ENCODE data around the gene ARHGAP31. TPM values are rescaled to one million over a fixed set of nuclear protein-coding genes. Genes with fewer than 3 reads are reported as not detected.

Gene ARHGAP31
- total and polyA plus RNA-seq, 10 of the 15 experiments (the other 5 are each of a cell fraction or from before 2014, with no cell fraction given) = 0.97 to 29.8 (median 10.3) TPM

GRCh38 chr3:119293871-119294695, at the start of gene ARHGAP31 (continued):
- TF ChIP-seq MEF2A (IDR thresholded peaks at IDR 0.05; ENCODE audit: insufficient read depth, low read depth, low read length) (no peak), RAD21 (IDR thresholded peaks at IDR 0.05; ENCODE audit: insufficient read depth, low read depth, low read length) (no peak), WRNIP1 (IDR thresholded peaks at IDR 0.05; ENCODE audit: borderline replicate concordance, low read depth, low read length) (no peak), SKIL (IDR thresholded peaks at IDR 0.05; ENCODE audit: low read depth, poor library complexity, severe bottlenecking) (peak; percentile 36), SIN3A (IDR thresholded peaks at IDR 0.05; ENCODE audit: low read depth, low read length) (peak; percentile 60), ZSCAN29 (IDR thresholded peaks at IDR 0.05) (no peak), TCF7 (IDR thresholded peaks at IDR 0.05; ENCODE audit: borderline replicate concordance) (peak; percentile 94), SMC3 (IDR thresholded peaks at IDR 0.05; ENCODE audit: borderline replicate concordance, low read length) (0 out of 2 replicates have a peak, but pooled peaks have one; percentile 3), CBX3 (IDR thresholded peaks at IDR 0.05; ENCODE audit: borderline replicate concordance, low read depth) (no peak), PRDM15 (CRISPR knock-in tag; IDR thresholded peaks at IDR 0.05) (no peak), TCF3 (IDR thresholded peaks at IDR 0.05; ENCODE audit: borderline replicate concordance, insufficient read depth, low read depth, low read length) (peak; percentile 52; the same call in 1 of the 2 replicates), ZBED1 (IDR thresholded peaks at IDR 0.05; ENCODE audit: borderline replicate concordance) (peak; percentile 72; the same call in 1 of the 2 replicates), RFX5 (IDR thresholded peaks at IDR 0.05; ENCODE audit: low read depth, low read length) (no peak), HDGF (IDR thresholded peaks at IDR 0.05) (no peak), ELK1 (IDR thresholded peaks at IDR 0.05; ENCODE audit: low read depth, low read length) (no peak), ATF2 (IDR thresholded peaks at IDR 0.05; ENCODE audit: low read length) (no peak), EP300 (IDR thresholded peaks at IDR 0.05; ENCODE audit: borderline replicate concordance in 1 of 2, control insufficient read depth in 1 of 2, low read depth in 2 of 2, low read length in 2 of 2) (peak in 1 of 2 experiments; percentile 14; a peak in 1 of 4 replicates), SMARCA5 (IDR thresholded peaks at IDR 0.05) (no peak), STAT1 (conservative IDR thresholded peaks at IDR 0.05) (no peak), SREBF1 (IDR thresholded peaks at IDR 0.05; ENCODE audit: low read length) (no peak)
